HepG2 (cell line): Measurements from ENCODE around the gene AQP7. TPM values are rescaled to one million over a fixed set of nuclear protein-coding genes. Genes with fewer than 3 reads are reported as not detected.
A peak's percentile ranks its signal among the peaks of the same experiment; 100 is the strongest.

Experiments used
- AKNA ChIP-seq: sonication (generic); formaldehyde crosslinking; IDR thresholded peaks from 2 replicates; pipeline ENCODE4 v1.4.0; 2020; ENCODE audit warnings: missing genetic modification reagents, borderline replicate concordance
- CENPBD1 ChIP-seq: sonication (generic); formaldehyde crosslinking; IDR thresholded peaks from 2 replicates; pipeline ENCODE4 v1.8.0; 2022; ENCODE audit warnings: missing genetic modification reagents, low read depth, mild to moderate bottlenecking, borderline replicate concordance
- GZF1 ChIP-seq: sonication (generic); formaldehyde crosslinking; IDR thresholded peaks from 2 replicates; pipeline ENCODE4 v1.5.1; 2020; ENCODE audit warnings: mild to moderate bottlenecking, missing genetic modification reagents
- KLF6 ChIP-seq: IDR thresholded peaks from 2 replicates; pipeline ENCODE4 v1.8.0; 2016; ENCODE audit warnings: missing biosample characterization, missing genetic modification reagents
- MEIS2 ChIP-seq: sonication (generic); formaldehyde crosslinking; IDR thresholded peaks from 2 replicates; pipeline ENCODE4 v1.9.0; 2021; ENCODE audit warnings: mild to moderate bottlenecking, missing genetic modification reagents
- MLXIP ChIP-seq: sonication (generic); formaldehyde crosslinking; IDR thresholded peaks from 2 replicates; pipeline ENCODE4 v1.9.0; 2021; ENCODE audit warnings: missing genetic modification reagents, borderline replicate concordance
- MYNN ChIP-seq: sonication (generic); formaldehyde crosslinking; IDR thresholded peaks from 2 replicates; pipeline ENCODE4 v1.4.0; 2020; ENCODE audit warnings: mild to moderate bottlenecking, low read depth, missing genetic modification reagents
- RFX1 ChIP-seq: fragments of 450-650 bp; IDR thresholded peaks from 2 replicates; pipeline ENCODE4 v1.6.1; 2017
- ZEB1 ChIP-seq: IDR thresholded peaks from 2 replicates; pipeline ENCODE4 v1.6.1; 2012; ENCODE audit warnings: mild to moderate bottlenecking, low read depth, inconsistent platforms; ENCODE audit not compliant: insufficient replicate concordance
- ZHX2 ChIP-seq, 2 experiments: sonication (generic) in 1 of 2; formaldehyde crosslinking in 1 of 2; IDR thresholded peaks; 2 replicates each; pipeline versions ENCODE4 v1.6.1 to v1.9.0; 2014 to 2022; ENCODE audit warnings: antibody characterized with exemption in 1 of 2, borderline replicate concordance in 1 of 2, inconsistent platforms in 1 of 2, low read depth in 1 of 2, missing genetic modification reagents in 1 of 2
- ZNF383 ChIP-seq: sonication (generic); formaldehyde crosslinking; IDR thresholded peaks from 2 replicates; pipeline ENCODE4 v1.4.0; 2020; ENCODE audit warnings: missing genetic modification reagents, mild to moderate bottlenecking, borderline replicate concordance
- ZNF496 ChIP-seq: sonication (generic); formaldehyde crosslinking; IDR thresholded peaks from 2 replicates; pipeline ENCODE4 v1.8.1; 2023; ENCODE audit warnings: mild to moderate bottlenecking, moderate library complexity, missing genetic modification reagents; ENCODE audit not compliant: insufficient replicate concordance
- ZNF652 ChIP-seq: IDR thresholded peaks from 2 replicates; pipeline ENCODE4 v1.6.1; 2016; ENCODE audit warnings: low read depth, borderline replicate concordance
- polyA plus RNA-seq, 8 experiments: library from polyadenylated mRNA; depleted of rRNA in 3 of 8; stranded (reverse) in 7 of 8; unstranded in 1 of 8; fragments of >200 nt; fragmentation: Illumina TruSeq in 4 of 8; extraction: Trizol in 4 of 8; gene quantifications; 2 replicates each; pipeline versions ENCODE4 v1.2.1 to v1.2.3, GENCODE V29; 2011 to 2016; ENCODE audit warnings: low read depth in 4 of 8, missing spikeins in 1 of 8, mixed read lengths in 1 of 8; ENCODE audit not compliant: insufficient read depth in 1 of 8
- total RNA-seq, 5 experiments: library from RNA; depleted of rRNA; stranded (reverse); fragments of >200 nt; fragmentation: Illumina TruSeq; extraction: Trizol; gene quantifications; 2 replicates each; pipeline ENCODE4 v1.2.3, GENCODE V29; 2016; ENCODE audit warnings: low read depth in 1 of 5

Gene AQP7
- total and polyA plus RNA-seq, 2 of the 13 experiments (the other 11 are each of a cell fraction or from before 2014, with no cell fraction given) = 1.9 to 2.1 TPM

GRCh38 chr9:33446946-33447798 is 44.8 kb upstream of the AQP7 start, which contains the start of gene AQP3 (continued):
- TF ChIP-seq MLXIP (CRISPR knock-in tag) (no peak), MYNN (CRISPR knock-in tag) (no peak), CENPBD1 (no peak), KLF6 (CRISPR knock-in tag) (no peak), ZNF383 (CRISPR knock-in tag) (0 out of 2 replicates have a peak, but pooled peaks have one; percentile 28), GZF1 (CRISPR knock-in tag) (no peak), AKNA (CRISPR knock-in tag) (no peak), ZNF496 (CRISPR knock-in tag) (no peak), ZEB1 (no peak), ZNF652 (no peak), MEIS2 (CRISPR knock-in tag) (no peak), RFX1 (no peak), ZHX2 (IDR thresholded peaks at IDR 0.05; ENCODE audit: low read depth) (no peak), ZHX2 (CRISPR knock-in tag; IDR thresholded peaks at IDR 0.05; ENCODE audit: borderline replicate concordance) (no peak)
